Middle frontal gyrus (tissue), 1 donor: ENCODE data around the gene MED29.

Experiments used
- DNase-seq: peaks from one replicate; pipeline ENCODE4 v3.0.0-alpha.2; 2015; ENCODE audit warnings: low spot score; ENCODE audit errors: extremely low spot score

The MED29 gene

GRCh38 chr19:39410017-39410830 is 19.0 kb downstream of the MED29 start:
- DNase-seq = no peak

GRCh38 chr19:39410831-39411080 is 19.6 kb downstream of the MED29 start:
- no peak for DNase-seq

DNA sequence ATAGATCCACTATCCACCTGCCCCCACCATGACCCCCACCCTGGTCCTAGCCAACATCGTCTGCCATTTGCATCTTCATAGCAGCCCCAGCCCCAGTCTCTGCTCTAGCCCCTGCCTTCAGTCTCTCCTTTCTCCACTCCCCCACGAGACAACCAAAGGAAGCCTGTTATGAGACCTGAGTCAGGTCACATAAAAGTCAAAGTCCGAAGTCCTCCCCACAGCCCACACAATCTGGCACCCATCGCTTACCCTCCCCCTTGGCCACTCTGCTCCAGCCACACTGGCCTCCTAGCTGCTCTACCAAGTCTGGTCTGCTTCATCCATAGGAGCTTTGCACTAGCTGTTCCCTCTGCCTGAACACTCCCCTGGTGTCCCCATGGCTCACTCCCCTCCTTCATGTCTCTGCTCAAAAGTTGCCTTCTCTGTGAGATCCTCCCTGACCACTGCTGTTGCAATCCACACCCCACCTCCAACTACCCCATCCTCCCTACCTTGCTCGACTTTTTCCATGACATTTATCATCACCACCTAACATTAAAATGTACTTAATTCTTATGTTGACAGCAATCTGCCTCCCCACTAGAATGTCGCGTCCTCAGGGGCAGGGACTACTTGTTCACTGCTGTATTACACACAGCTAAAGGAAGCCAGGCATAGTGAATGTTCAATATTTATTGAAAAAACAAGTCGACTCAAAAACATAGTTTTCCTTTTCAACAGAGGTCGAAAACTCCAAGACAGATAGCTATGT is 20.1 kb downstream of the MED29 start:
- DNase-seq = no peak

GRCh38 chr19:39411832-39412099 is 20.6 kb downstream of the MED29 start:
- peak; percentile 74 for DNase-seq

DNA sequence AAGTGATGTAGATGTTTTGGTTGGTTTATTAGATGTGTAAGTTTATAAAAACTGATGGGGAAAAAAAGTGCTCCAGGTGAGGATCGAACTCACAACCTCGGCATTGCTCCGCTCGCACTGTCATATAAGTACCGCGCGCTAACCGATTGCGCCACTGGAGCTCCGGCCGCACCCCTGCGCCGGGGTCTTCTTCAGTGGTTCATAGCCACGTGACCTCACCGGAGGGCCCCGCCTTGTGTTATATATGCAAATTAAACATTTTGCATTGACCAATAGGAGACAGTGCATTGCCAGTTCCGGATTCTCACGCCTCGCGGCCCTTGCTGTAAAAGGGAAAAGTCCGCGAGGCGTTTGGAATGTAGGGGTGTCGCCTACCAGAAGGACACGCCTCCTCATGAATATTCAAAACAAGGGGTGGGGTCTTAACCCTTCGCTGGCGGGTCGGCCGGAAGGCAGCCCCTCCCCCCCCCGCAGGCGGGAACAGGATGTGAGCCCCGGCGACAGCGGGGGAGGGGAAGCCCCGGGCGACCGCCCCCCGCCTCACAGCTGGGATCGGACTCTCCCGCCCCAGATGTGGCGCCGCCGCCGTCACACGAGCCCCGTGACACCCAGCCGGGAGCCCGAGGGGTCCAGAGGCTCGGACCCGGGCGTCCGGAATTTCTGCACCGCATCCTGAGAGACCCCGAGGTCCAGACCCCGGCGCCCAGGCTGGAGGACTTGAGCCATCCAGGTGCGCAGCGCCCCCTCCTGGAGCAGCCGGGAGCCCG is 21.1 kb downstream of the MED29 start, which contains the start of gene PLEKHG2:
Gene PLEKHG2 (plus strand): TSS at position 570 of the 767 bp plus-strand sequence. CDS start 1,418 bp downstream, outside the sequence.
- peak; percentile 94 for DNase-seq

- no peak for DNase-seq
Observed at GRCh38 chr19:39412867-39413271, 21.7 kb downstream of the MED29 start.

DNA sequence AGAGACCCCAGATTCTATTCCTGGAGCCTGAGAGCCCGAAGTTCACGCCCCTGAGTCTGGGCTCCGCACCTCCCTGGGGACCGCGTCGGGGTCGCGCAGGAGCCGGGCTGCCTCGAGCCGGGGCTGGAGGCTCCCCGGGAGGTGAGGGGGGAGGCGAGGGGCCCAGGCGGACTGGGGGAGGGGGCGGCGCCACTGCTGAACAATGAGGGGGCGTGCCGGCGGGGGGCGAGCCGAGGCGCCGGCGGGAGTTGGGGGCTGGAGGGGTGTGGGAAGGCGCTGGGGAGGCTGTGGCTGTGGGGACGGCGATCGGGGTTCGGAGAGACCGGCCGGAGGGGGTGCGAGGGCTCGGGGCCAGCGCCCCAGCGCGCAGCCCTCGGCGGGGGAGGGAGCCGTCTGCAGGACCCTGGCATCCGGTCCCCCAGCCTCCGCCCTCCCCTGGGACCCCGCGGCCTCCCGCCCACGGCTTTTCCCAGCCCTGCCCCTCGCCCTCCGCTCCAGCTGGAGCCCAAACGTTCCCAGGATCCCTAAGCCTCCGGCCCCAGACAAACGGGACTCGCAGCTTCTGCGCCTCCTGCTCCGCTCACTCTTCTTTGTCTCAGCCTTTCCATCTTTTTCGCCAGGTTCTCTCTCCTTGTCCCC is 22.2 kb downstream of the MED29 start:
- DNase-seq = no peak

GRCh38 chr19:39413911-39414608 is 22.9 kb downstream of the MED29 start:
- no peak for DNase-seq

- no peak for DNase-seq
Observed at GRCh38 chr19:39415111-39416046, 24.2 kb downstream of the MED29 start.

- no peak for DNase-seq
Observed at GRCh38 chr19:39416152-39417120, 25.3 kb downstream of the MED29 start.

GRCh38 chr19:39417463-39418181 is 26.4 kb downstream of the MED29 start:
- no peak for DNase-seq

DNA sequence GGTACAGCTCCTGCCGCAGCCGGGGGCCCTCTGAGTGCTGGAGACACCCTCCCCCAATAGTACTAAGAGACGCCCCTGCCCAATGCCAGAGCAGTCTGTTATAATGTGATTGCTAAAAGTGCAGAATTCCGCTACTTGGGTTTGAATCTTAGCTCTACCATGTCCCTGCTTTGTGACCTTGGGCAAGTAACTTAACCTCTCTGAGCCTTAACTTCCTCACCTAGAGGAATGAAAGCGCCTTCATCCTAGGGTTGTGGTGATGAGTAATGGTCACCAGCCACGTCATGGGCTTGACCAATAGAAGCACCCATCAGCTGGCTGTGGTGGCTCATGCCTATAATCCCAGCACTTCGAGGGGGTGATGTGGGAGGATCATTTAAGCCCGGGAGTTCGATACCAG is 27.8 kb downstream of the MED29 start:
- no peak for DNase-seq

DNA sequence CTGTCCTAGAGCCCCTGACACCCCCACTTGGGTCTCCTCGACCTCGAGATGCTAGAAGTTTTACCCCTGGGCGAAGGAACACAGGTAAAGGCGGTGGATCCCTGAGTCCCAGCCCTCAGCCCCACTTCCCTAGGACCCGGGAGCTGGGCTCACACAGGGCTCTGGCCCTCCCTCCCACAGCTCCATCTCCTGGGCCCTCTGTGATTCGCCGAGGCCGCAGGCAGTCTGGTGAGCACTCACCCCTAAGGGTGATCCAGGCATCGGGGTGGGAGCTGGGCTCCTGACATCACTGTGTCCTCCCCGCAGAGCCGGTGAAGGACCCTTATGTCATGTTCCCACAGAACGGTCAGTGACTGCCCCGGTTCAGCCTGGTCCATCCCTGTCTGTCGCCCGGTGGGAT is 29.6 kb downstream of the MED29 start:
- DNase-seq = no peak

DNA sequence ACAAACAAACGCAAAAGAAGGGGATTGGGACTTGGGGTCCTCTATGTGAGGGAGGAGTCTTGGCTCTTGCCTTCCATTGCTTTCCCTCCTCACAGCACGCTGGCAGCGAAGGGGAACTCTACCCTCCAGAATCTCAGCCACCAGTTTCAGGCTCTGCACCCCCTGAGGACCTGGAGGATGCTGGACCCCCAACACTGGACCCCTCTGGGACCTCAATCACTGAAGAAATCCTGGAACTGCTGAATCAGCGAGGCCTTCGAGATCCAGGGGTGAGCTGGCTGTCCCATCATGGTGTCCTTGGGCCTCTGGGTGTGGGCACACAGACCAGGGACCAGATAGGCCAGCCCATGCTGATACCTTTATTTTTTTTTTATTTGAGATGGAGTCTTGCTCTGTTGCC is 30.8 kb downstream of the MED29 start:
- DNase-seq = no peak

GRCh38 chr19:39423258-39424086 is 32.3 kb downstream of the MED29 start:
- no peak for DNase-seq

DNA sequence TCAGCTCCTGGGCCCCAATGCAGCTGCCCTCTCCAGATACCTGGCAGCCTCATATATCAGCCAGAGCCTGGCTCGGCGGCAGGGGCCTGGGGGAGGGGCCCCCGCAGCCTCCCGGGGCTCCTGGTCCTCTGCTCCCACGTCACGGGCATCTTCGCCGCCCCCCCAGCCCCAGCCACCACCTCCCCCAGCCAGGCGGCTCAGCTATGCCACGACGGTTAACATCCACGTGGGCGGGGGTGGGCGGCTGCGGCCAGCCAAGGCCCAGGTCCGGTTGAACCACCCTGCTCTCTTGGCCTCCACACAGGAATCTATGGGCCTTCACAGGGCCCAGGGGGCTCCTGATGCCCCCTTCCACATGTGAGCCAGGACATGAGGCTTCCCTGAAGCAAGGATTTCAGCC is 33.8 kb downstream of the MED29 start:
- no peak for DNase-seq

GRCh38 chr19:39425744-39426143 is 34.6 kb downstream of the MED29 start:
- no peak for DNase-seq
